Germinal center (tissue), 1 donor: ENCODE measurements around the gene CDK5RAP2.

ENCODE experiments used
- DNase-seq: peaks from one replicate; pipeline ENCODE4 v3.0.0; 2012; ENCODE audit warnings: mixed read lengths, low spot score

CDK5RAP2 gene

DNA sequence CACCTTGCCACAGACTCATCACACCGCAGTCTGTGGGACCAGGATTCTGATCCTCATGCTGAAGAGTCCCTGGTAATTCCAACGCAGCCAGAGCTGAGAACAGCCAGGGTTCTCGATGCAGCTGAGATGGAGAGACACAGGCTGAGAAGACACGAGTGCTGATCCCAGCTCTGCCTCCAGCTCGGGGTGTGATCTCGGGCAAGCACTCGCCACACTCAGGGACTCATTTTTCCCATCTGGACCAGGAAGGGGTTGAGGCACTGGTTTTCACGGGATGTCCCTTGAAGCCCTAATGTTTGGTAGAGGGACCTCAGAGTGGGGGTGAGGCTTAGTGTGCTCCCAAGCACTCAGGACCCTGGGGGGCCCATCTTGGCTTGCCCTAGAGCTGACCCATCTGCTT lies 200.4 kb downstream of the CDK5RAP2 start:
- no peak for DNase-seq

DNA sequence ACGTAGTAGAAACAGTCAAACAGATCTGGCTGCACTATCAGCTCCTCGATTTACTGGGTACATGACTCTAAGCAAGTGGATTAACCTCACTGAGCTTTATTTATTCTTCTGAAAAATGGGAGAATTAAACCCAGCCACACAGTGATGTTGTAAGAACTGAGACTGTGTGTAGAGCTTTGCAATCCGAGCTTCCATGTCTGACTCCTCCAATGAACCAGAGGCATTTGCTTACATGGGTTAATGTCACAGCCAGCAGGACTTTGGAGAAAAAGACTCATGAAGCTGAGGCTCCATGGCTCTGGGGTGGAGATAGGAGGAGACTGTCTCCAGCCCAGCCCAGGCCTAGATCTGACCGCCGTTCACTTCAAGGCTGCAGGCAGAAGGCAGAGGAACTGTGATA lies 201.3 kb downstream of the CDK5RAP2 start:
- DNase-seq = no peak

DNA sequence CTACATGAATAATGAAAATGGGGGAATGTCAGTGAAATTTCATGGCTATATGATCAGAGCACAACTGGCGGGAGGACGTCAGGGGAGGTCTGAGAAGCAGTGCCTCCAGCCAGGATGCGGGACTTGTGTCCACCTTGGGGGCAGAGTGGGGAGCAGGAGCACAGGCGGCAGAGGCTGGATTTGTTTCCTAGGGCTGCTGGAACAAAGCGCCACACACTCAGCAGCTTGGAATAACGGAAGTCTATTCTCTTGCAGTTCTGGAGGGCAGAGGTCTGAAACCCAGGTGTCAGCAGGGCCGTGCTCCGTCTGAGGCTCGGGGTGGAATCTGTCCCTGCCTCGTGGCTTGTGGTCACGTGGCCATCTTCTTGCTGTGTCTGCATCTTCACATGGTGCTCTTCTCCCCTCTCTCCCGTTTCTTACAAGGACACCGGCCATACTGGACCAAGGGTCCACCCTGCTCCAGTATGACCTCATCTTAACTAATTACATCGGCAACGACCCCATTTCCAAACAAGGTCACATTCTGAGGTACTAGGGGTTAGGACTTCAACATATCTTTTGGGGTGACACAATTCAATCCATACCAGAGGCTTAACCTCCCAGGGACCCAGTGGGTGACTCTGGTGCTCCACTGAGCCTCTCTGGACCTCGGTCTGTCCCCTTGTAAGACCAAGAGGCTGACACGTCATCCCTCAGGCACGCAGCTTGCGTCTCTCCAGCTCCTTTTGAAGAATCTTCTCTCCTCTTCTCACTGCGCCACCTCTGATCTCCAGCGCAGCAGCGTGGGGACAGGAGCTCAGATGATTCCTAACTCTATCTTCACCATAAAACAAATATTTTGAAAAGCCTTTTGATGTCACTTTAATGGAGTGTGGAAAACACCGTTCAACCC lies 202.5 kb downstream of the CDK5RAP2 start:
- no peak for DNase-seq

DNA sequence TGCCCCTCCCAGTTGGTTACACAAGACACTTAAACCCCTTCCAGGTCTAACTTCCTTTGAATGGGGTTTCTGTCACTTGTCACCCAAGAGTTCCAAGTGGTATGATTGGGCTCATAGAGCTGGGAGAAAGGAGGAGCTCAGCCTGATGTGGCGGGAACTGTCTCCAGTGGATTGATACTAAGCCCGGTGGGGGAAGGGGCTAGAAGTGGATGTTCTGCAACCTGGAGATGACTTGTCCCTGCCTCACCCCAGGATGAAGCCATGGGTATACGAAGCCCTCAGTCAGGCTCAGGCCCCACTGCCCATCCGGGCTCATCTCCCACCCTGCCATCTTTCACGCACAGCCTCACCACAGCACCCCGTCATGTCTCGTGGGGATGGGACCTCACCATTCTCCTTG lies 203.9 kb downstream of the CDK5RAP2 start:
- DNase-seq = no peak

DNA sequence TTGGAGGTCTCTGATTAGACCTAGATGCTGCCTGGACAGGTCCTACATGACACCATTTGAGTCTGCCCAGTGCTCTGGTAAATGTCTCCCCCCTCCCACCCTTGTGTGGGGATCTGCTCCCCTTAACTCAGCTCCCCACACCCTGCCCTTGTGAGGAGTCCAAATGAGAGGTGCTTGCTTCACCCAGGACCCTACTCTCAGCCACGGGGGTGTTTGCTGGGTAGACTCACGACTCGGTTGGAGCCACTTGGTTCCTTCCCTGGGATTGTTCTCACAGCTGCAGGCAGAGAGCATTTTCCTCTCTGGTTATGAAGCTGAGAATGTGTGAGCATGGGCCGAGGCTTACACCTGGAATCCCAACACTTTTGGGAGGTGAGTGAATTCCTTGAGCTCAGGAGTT lies 204.7 kb downstream of the CDK5RAP2 start:
- DNase-seq = no peak

DNA sequence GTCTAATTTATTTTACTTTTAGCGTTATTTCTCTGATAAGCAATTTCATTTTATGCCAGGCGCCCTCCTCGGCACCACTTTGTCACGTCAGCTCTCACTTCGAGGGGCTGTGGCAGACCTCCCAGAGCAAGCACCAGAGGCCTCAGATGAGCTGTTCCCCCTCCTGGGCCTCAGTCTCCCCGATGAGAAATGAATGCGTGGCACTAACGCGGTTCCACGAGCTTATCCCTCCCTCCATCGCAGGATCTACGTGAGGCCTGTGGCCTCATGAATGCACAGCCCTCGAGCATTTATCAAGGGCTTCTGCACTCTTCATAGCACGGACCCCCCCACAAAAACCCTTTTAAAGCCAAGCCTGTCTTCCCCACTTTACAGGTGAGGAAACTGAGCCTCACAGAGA lies 205.2 kb downstream of the CDK5RAP2 start:
- no peak for DNase-seq

DNA sequence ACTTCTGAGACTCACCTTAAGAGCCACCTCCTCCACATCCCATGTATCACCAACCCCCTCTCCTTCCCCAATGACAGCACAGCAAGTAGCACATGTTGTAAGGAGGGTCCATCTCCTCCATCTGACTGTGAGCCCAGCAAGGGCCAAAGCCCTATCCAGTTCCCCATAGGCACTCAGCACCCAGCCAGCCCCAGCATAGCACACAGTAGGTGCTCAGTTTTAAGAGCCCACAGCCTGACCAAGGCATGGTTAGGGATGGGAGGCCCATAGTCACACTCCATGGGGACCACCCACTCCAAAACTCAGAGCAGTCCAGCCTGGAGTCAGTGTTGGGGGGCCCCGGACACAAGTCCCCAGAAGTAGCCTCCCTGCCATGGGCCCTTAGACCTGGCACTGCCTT lies 205.7 kb downstream of the CDK5RAP2 start:
- no peak for DNase-seq

DNA sequence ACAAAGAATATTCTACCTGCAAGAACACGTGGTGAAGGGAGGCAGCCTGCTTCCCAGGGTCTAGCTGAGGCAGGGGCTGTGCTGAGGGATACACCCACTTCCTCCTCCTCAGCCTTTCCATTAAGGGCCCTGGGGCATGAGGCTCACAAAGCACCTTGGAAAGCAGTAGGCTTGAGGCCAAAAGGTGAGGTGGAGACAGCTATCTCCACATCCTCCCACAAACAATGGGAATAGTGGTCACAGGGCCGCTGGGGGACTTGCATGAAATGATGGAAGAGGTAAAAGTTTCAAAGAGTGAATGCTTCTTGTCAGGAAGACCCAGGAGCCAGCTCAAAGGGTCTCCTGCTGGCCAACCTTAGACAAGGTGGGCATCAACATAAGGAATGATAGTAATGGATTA lies 207.9 kb downstream of the CDK5RAP2 start:
- no peak for DNase-seq

DNA sequence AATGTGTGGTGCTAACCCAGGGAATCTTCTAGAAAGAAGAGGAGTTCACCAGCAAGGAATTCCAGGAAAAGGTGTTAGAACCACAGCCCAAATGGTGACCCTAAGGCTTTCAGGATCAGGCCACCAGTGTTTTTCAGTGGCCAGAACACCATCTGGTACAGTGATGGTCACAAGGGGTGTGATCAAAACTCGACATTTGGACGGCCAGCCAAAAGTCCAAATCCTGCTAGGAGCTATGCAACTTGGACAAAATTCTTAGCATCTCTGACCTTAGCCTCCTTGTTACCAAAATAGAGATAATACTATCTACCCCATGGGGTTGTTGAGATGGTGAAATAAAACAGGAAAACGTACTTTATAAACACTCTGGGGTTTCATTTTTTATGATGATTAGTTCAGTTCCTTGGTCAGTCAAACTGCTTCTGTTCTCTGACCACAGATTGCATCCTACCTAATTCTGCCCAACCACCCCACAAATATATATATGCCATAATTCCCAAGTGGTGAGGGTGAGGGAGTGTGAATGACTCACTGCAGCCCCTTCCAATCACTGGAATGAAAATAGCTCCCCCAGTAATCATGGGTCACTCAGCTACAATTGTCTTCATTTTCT lies 210.3 kb downstream of the CDK5RAP2 start:
- DNase-seq = no peak

DNA sequence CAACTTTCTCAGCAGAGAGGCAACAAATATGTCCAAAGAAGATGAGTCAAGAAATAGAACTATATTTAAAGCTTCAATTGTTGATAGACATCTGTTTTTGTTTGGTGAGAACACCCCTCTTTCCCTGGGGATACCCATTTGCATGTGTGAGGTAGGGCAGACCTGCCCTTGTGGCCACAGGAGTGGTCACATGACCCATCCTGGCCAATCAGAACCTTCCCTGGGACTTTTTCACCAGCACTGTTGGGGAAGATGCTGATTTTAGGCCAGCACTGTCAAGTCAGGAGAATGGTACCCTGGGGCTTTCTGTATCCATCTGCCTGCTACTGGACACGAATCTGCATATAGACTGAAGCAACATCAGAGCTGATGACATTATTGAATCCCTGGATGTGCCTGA lies 211.2 kb downstream of the CDK5RAP2 start:
- DNase-seq = peak; percentile 34

DNA sequence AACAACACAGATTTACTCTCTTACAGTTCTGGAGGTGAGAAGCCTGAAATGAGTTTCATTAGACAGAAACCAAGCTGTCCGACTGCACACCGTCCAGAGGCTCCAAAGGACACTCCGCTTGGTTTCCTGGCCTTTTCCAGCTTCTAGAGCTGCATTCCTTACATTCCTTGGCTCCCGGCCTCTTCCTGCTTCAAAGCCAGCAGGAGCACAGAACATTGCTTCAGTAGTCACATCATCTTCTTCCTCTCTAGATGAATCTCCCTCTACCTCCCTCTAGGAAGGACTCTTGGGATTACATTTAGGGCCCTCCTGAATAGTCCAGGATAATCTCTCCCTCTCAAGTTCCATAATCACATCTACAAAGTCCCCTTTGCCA lies 213.3 kb downstream of the CDK5RAP2 start:
- DNase-seq = no peak

DNA sequence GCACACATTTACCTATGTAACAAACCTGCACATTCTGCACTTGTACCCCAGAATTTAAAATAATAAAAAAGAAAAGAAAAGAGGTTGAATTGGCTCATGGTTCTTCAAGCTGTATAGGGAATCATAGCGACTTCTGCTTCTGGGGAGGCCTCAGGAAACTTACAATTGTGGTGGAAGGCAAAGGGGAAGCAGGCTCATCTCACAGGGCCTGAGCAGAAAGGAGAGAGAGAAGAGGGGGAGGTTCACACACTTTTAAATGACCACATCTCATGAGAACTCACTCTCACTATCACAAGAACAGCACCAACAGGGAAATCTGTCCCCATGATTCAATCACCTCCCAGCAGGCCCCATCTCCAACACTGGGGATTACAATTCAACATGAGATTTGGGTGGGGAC lies 214.6 kb downstream of the CDK5RAP2 start:
- no peak for DNase-seq

DNA sequence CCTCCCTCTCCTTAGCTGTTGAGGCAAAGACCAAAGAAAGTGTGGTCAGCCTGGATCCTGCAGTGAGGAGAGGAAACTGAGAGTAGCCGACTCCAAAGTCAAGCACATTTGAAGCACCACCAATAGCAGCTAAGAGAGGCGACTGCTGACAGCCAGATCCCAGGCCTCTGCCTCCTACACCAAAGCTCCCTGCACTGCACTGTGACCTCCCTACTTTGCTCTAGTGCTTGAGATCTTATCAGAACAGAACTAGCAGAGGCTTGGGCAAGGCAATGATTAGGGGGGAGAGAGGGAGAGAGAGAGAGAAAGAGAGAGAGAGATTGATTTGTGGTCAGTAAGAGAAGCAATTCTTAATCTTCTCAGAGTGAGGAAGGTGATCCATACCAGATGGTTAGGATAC lies 216.3 kb downstream of the CDK5RAP2 start:
- DNase-seq = no peak

DNA sequence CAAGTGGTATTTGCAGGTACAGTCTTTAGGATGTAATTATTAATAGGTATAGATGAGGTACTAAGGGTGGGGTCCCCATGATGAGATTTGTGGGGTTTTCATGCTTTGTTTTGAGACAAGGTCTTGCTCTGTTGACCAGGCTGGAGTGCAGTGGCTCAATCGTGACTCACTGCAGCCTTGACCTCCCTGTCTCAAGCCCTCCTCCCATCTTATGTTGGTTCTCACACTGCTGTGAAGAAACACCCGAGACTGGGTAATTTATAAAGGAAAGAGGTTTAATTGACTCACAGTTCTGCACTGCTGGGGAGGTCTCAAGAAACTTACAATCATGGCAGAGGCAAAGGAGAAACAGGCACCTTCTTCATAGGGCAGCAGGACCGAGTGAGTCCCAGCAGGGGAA lies 217.5 kb downstream of the CDK5RAP2 start:
- DNase-seq = no peak

DNA sequence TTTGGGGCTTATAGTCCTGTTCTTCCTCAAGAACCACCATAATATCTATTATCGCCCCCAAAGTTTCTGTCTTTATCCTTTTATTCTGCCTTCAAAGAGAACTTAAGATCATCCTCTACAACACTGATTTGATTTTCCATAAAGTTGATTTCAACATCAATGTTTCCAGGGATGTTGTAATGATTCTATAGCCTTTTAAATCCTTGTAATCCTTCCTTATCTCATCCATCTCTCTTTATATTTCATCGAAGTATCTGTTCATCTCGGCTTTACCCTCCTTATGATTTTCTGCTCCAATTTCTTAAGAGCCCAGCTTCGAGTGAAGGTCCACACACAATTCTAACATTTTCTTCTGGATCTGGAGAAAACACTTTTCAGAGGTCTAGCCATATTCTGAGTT lies 218.4 kb downstream of the CDK5RAP2 start:
- no peak for DNase-seq

DNA sequence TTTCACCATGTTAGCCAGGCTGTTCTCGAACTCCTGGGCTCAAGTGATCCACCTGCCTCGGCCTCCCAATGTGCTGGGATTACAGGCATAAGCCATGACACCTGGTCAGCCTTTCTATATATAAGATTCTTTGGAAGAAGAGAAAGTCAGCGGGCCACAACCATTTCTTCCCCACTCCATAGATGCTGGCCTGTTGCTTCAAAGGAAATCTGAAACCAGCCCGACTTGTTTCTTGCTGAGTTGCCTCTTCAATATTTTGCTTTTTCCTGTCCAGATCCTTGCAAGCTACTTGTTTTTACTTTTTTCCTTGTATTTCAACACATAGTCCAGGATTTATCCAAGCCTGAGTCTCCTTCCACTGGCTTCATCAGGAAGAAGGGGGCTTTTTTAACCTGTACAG lies 219.5 kb downstream of the CDK5RAP2 start:
- no peak for DNase-seq

DNA sequence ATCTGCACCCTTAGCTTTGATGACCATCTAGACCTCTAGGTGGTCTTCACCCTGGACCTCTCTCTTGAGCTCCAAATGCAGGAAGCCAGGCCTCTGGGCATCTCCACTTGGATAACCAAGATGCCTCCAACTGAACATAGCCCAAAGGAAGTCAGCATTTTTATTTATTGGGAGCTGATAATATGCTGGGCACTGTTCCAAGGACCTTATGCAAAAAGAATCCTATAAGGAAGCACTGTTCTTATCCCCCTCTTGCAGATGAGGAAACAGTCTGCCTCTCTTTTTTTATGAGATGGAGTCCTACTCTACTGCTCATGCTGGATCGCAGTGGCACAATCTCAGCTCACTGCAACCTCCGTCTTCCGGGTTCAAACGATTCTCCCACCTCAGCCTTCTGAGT lies 219.9 kb downstream of the CDK5RAP2 start:
- no peak for DNase-seq

DNA sequence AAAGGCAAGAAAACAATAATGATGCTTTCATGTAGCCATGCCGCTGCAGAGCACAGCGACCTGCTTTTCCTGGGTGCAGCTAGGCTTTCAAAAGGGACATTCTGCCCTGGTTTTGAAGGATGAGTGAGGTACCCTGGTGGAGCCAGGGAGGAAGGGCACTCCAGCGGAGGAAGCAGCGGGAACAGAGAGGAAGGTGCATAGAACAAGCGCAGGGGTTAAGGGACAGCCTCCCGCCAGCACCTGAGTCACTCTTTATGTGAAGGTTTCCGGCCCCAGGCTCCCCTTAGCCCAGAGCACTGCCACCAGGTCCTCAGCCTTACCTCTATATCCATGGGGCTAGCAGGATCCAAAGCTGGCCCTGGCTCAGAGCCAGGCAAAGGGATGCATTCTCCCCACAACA lies 221.1 kb downstream of the CDK5RAP2 start:
- DNase-seq = no peak

DNA sequence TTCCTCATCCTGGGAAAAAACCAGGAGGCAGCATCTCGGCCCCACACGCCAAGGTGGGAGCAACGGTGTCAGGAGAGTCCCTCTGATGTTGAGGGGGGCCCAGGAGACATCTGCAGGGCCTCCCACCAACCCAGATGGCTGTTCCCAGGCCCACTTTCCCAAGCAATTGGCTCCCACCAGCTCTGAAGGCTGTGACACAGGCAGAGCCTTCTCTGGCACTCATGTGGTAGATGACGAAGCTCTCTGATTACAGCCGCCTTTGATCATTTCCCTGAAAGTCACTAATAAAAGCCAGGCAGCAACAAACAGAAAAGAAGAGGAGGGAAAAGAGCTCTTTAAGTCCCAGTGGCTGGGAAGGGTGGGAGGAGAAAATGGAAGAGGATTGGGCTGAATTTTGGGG lies 226.5 kb downstream of the CDK5RAP2 start:
- no peak for DNase-seq

DNA sequence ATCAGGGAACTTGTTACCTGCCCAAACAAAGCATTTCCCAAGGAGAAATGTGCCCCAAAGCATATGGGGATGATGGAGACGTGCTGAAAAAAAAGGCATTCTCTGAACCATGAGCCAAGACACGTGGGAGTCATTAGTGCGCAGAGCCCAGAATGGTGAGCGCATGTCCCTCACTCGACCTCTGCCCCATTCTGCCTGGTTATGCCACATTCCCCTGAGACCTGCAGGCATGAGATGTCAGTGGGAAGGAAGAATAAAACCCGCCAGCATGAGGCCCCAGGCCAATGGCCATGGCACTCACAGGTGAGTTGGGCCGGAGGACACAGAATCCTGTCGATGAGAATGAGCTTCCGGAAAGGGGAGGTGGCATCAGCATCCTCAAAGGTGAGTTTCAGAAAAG lies 228.9 kb downstream of the CDK5RAP2 start:
- no peak for DNase-seq

DNA sequence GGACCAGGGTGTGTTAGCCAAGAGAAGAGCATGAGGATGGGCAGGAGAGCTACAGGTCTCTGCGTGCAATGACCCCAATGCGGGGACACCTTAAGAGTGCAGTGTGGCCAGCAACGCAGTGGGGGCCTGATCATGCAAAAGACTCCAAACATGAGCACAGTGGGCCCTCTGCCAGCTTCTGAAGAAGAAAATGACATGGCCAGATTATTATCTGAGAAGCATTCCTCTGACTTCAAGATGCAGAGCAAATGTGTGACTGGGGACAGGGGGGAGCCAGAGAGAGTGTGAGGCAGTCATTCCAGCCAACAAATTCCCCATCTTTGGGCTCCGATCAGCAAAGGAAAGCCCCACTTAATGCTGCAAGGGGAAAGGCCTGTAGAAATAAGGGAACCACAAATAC lies 229.4 kb downstream of the CDK5RAP2 start:
- DNase-seq = no peak

DNA sequence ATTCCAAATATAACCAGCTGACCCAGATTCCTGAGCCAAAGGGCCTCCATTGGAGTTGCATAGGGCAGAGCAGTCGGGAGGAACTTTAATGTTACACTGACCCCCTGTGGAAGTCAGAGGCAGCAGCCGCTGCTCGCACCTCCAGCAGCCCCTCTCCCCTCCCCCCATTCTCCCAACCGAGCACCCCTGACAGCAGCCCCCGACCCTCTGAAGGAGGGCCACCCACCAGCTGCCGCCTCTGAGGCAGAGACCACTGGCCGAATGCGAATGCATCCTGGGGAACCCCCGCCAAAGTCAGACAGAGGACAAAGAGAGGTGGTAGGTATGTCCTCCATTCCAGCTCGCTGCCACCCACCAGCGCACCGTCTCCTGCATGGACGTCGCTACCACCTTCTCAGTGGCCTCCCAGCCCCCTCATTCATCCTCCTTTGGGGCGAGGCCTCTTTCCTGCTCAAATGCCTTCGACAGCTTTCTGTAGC lies 231.0 kb downstream of the CDK5RAP2 start:
- peak; percentile 27 for DNase-seq

DNA sequence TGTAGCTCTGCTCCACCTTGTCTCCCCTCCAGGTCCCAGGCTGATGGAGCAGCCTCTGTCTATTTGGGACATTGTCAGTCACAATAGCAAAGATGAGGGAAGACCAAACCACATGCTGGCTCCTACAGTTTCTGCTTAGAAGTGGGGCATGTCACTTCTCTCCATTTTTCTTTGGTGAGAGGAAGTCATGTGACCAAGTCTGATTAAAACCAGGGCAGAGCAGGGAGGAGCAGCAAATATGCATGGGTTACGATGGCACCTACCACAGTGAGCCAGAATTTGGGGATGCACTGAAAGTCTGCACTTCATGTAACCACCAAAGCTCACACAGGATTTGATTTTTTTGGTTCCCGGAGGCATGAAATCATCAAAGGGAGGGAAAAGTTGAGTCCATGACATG lies 234.6 kb downstream of the CDK5RAP2 start:
- no peak for DNase-seq

DNA sequence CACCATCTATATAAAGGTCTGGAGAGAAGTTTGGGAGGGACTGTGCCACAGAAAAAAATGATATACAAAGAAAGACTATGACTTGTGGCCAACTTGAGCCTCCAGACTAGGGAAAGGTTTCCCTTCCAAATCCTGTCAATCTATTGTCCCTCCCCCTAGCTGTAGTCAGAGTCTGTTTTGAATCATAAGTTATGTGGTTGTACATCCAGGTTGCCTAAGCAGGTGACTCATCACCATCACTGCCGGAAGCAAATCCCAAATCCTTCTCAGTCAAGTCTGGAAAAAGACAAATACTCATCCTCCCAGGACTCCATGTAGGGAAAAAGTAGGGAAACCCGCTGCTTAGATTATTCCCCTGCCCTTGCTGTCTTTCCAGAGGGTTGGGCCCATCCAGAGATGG lies 235.7 kb downstream of the CDK5RAP2 start:
- DNase-seq = no peak
